GM21723 (cell line): ENCODE data around the gene CTNNB1.

Experiments used
- ATAC-seq: cut with Tn5 transposase; IDR thresholded peaks from one replicate; pipeline ENCODE4 v1.9.1; 2021; ENCODE audit warnings: mild to moderate bottlenecking, moderate library complexity; ENCODE audit not compliant: unreplicated experiment

Gene CTNNB1

DNA sequence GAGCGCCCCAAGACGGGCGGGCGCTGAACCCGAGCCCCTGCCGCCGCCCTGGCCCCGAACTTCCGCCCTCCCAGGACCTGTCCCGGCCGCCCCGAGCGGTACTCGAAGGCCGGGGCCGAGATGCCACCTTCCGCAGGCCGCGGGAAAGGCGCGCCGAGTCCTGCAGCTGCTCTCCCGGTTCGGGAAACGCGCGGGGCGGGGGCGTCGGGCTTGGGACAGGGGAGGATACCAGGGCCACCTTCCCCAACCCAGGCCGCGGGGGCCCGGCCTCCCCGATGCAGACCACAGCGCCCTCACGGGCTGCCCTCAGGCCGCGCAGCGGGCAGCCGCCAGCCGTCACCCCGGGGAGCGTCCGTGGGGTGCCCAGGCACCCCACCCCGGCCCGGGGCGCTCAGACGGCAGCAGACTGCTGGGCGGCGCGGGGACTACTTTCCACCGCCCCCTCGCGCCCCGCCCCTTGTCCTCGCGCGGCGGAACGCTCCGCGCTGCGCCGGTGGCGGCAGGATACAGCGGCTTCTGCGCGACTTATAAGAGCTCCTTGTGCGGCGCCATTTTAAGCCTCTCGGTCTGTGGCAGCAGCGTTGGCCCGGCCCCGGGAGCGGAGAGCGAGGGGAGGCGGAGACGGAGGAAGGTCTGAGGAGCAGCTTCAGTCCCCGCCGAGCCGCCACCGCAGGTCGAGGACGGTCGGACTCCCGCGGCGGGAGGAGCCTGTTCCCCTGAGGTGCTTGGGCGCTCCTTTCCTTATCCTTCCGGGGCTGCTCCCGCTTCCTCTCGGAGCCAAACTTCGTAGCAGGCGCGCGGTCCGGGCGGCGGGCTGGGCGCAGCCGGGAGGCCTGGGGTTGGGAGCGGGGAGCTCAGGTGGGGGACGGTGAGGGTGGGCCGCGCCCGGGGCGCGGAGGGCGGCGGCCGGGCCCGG, at the start of gene CTNNB1:
Gene CTNNB1, plus strand, starts transcription at position 556 of the 916 bp plus-strand sequence. CDS start 24,564 bp downstream, outside the sequence.
- ATAC-seq, result peak; percentile 73

DNA sequence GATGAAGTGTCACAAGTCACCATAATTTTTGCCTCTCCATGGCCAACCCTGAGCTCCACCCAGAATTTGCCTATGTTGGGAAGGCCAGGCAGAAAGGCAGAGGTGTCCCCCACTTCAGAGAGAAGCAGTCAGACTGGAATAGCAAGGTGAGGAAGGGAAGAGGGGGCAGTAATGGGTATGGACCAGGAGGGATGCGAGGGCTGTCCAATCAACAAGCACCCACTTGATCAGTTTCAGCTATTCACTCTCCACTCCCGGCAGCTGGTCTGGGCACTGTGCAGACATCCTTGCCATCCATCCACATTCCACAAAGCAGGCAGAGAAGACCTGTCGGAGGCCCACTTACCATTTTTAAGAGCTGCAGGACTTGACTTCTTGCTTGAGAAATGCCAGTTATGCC, 43.5 kb upstream of the CTNNB1 start:
- ATAC-seq, result no peak

DNA sequence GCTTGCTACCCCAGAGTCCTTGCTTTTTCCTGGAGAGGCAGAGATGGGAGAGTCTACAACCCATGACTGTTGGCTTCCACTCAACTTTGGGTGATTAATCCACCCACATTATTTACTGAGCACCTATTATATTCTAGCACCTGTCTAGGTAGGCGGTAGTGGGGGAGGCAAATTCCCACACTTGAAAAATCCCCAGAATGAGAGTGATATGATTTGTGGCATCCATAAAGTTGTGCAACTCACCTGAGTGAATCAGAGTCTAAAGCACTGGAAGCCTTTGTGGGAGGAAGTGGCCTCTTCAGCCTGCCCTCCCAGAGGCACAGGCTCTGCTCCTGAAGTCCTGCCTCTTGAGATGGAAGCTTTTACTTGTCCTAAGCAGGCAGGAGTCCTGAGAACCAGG, 40.4 kb upstream of the CTNNB1 start:
- ATAC-seq, result no peak

DNA sequence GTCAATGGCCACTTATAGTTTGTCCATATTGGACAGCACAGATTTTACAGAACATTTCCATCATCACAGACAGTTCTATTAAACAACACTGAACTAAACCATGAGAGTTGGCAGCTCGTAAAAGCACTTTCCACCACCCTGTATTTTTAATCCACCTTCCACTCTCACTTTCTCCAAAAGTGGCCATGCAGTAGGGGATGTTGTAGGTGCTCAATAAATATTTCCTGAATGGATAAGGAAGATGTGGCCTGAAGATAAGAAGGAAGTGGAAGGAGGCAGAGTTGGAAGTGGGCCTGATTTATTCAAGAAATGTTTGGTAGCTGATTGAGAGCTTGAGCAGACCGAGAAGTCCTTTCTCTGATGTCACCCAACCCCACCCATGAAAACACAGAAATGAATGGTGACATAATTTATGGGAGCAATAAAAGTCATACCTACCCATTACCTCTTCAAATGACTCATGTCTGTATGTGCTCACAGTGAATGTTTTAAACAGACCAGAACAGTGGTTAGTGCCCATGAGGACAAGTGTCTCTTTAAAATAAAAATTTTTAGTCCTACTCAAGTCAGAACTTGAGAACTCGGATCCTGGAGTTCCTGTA, 39.6 kb upstream of the CTNNB1 start:
- ATAC-seq, result no peak

DNA sequence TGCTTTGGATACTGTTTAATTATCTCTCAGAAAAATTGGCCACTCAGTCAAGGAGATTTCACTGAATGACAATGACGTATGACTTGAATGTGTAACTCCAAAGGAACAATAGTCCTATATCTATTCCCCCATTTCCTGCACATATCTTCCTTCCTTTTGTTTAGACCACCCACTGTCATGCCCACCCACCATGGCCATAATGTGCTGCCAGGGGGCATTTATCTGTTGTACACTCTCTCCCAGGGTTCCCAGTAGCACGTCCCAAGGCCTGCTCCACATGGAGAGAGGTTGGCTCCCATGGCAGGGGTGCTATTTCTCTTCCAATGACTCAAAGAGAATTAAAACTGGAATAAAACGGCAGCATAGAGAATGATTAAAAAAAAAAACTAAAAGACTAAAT, 36.8 kb upstream of the CTNNB1 start:
- no peak for ATAC-seq

DNA sequence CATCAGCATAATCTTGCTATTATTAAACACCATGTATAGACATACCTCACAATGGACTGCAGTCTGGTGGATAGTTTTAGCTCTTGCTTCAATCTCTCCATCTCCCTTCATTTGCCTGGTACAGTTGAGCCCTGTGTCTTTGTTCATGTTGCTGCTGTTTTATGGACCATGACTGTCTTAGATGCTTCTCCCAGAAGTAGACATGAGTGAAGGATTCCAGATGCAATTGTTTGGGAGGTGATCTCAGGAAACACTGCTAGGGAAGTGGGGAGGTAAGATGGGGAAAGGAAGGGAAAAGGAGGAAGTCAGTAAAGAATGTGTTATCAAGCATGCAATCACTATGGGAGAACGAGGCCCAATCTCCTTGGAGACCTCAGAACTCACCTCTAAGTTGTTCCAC, 36.3 kb upstream of the CTNNB1 start:
- ATAC-seq, result no peak

DNA sequence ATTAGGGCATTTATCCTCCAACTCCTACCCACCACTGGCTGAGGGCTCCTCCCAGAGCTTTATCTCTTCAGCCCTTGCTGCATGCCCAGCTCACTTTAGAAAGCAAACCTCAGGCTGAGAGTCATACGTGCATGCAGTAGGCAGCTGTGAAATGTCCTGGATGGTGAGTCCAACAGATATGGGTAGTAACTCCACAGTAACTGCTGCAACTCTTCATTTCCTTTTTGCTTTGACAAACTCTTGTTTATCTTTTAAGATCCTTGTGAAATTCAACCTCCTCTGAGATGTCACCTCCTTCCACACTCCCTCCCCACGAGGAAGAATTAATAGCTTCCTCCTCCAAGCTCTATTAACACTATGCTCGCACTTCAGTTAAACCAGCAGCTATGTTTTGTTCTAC, 35.9 kb upstream of the CTNNB1 start:
- no peak for ATAC-seq

DNA sequence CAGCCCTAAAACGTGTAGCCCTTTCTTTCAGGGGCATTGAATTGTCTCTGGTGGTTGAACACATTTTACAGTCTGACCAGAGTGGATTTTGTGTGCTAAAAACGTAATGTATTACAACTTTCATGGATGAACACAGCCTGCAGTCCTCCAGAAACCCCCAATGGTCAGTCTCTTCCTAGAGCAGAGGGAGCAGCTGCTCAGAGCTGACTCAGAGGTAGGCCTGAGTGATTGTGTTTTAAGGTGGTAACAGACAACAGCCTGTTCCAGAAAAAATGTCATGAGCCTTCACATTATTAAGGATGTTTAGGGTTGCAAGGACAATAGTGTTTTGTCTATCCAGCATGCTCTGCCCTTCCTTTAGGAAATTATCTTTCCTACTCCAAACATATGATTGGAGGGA, 34.5 kb upstream of the CTNNB1 start:
- no peak for ATAC-seq

DNA sequence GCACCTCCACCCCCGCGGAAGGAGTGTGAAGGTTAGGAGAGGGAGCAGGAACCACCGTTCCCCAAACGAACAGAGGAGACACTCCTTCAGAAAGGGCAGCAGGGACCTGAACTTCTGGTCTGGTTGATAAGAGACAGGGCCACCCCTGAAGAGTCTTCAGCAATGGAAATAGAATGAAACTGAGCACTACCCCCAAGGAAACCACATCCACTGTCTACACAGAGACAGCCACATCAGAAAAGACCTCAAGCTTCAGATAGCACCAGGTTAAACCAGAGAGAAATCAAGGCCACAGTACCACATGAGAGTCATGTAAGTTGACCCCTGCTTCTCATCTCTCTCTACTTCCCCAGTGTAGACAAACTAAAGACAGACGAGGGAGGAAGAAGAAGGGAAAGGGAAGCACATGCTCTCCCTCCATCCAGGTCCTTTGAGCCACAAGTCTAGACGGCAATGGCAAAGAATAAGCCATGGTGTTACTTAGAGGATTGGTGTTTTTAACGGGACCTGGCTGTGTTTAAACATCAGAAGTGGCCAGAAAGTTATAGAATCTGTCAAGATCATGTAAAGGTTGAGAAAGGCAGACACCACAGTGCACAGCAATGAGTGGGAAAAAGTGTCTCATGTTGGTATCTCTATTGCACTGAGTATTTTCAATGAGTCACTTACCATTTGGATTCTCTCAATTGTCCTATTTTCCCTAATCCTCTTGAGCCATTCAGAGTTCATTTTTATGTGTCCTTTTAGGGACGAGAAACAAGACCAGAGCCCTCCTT, 31.4 kb upstream of the CTNNB1 start:
- ATAC-seq, result no peak

DNA sequence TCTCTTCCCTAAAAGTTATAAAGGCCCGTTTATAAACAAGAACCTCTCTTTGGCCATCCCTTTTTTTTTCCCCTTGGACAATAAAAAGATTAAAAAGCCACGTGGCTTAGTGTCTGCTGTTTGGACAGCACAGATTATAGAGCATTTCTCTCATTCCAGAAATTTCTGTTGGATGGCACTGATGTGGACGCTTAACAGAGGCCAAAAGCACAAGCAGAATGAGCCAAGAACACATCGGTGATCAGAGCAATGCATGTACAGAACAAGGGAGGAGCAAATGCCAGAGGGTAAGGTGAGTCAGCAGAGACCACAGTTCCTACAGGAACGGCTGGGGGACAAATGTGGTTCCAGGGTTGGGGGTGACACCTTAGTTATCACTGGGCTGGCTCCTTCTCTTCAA, 30.3 kb upstream of the CTNNB1 start:
- no peak for ATAC-seq

DNA sequence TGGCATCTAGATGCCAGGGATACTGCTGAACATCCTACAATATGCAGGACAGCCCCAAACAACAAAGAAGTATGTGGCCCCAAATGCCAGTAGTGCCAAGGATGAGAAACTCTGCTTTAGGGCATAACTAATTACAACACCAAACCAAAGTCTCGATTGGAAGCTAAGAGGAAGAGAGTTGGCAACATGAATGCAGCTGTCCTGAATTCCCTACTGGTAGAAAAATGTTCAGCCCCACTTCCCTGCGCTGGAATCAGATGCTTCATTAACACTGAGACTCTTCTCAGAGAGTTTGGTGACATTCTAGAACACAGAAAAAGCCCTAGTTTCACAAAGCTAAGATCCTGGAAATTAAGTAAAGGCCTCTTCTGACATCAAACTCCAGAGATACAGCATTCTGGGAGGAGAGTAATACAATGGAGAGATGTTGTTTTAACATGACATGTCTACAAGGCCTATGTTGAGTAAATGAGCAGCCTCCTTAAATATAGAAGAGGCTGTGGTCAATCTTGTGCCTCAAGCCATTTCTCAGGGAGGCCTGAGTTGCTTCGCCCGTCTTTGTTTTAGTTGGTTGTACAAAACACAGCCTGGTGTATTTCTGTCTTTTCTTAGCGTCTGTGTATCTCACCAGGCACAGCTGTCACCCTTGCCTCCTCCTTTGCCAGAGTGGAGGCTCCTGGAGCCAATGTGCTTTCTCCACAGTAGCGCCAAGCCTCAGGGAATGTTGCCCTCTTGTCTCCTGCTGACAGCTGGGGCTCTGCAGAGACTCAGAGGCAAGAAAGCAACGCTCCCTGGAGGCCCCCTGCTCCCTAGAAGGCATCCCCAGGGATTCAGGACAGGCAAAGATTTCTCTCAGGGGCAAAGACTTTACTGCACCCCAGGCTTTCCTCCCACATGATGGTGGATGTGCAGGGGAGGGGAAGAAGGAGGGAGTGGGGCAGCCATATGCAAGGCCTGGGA, 25.1 kb upstream of the CTNNB1 start:
- ATAC-seq, result no peak

DNA sequence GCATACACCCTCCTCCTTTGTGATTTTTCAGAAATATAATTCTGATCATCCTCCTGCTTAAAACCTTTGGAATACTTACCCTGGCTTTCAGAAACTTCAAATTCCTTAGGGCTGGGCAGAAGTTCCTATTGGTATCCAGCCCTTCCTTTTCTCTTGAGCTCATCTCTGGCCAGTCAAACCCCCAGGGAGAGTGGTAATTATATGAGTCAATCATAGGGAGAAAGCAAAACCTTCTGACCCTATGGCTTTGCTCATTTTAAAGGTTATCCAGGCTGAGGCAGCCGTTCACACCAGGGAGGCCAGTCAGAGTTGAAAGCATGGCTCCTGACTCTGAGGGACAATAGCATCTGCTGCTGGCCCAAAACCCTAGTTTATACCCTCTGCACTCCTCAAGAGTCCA, 23.9 kb upstream of the CTNNB1 start:
- no peak for ATAC-seq

DNA sequence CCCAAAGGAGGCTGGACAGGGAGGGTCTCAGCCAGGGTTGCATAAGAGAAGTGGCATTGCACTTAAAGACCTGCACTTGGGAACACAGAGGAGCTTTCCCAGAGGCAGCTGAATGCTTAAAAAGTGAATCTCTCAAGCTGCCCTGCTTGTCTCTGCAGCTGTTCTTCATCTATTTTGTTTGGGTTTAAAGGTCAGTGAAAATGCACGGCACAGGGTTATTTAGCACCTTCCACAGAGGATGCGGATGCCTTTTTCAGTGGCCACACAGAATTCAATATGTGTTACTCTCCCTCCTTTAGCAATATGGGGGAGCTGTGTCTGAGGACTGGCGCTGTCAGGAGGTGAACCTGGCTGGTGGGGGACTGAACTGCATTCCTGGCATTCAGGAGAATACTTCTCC, 22.7 kb upstream of the CTNNB1 start:
- ATAC-seq, result no peak

DNA sequence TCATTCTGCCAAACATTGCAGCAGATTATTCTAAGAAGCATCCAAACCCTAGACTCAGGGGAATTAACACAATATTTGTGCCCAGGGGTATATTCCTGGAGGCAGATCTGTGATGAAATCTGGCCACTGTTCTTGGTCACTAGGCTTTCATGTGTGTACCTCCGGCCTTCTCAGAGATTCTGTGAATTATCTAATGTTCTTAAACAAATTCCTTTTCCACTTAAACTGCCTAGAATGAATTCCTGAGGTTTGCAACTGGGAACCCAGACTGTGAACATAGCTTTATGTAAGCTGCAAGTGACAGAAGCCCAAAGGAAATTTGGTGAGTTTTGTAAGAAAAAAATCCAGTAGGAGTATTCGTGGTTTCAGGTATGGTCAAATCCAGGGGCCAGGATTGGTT, 20.7 kb upstream of the CTNNB1 start:
- no peak for ATAC-seq

DNA sequence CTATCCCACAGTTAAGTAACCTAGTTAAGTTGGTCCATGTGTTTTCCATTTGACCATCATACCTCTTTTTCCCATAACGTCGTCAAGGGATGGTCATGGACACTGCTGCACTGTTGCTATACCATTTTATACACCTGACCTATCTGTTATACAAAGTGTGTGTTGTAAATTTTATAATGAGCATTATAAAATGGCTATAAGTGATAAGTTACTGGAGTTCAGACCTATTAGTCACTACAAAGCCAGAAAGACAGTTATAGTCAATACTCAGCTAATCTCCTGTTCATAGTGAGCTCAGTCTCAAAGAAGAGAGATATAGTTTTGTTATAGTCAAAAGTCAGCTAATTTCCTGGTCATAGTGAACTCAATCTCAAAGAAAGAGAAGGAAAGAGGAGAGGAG, 18.9 kb upstream of the CTNNB1 start:
- ATAC-seq, result no peak

DNA sequence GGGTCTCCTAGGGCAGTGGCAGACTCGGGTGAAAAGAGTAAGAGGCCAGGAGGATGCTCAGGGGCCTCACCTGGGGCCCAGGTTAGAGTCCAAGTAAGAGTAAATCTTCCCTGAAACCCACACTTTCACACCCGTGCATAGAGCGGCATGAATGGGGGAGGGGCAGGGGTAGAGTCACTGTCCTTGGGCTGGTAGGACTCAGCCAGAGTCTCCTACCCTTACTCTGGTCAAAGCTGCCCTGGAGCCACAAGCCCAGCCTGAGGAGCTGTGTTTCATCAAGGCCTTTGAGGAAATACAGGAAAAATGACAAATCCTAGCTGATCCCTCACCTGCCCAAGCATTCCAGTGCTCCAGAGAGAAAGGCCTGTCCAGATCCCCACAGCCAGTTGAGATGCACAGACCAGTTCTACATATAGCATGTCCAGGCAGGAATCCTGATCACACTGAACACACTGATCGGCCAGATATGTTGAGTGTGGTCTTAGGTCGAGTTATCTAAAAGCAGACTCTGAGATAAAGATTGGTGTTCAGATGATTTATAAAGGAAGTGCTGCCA, 16.7 kb upstream of the CTNNB1 start:
- no peak for ATAC-seq

DNA sequence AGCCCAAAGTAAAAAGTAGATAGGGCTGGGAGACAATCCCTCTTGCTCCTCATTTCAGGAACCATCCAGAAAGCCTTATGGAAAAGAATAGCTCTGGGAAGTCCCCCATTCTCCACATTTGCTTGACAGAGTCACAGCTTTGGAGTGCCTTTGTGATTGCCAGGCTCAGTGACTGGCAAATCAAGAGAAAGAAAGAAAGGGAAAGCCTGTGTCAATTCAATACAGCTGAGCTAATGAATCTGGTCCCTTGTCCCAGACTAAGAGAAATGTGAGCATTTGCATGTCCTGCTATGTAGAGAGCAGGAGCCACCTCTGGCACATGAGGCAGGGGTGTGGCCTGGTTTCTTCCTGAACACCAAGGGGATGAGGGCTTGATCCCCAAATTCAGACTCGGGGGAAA, 14.9 kb upstream of the CTNNB1 start:
- no peak for ATAC-seq

DNA sequence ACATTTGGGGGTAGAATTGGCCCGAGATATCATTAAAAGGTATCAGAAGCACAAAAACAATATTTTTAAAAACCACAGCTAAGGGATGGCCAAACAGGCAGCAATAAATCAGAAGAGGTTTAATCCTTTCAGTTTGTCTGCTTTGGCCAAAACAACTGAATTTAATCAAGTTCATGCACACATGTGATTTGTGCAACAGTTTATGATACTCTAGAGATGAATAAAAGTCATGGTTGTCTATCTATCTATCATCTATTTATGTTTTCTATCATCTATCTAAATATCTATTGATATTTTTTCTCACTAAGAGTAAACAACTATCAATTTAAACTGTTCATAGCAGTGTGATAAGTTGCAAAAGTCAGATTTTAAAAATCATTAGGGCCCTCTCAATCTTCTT, 13.0 kb upstream of the CTNNB1 start:
- no peak for ATAC-seq

DNA sequence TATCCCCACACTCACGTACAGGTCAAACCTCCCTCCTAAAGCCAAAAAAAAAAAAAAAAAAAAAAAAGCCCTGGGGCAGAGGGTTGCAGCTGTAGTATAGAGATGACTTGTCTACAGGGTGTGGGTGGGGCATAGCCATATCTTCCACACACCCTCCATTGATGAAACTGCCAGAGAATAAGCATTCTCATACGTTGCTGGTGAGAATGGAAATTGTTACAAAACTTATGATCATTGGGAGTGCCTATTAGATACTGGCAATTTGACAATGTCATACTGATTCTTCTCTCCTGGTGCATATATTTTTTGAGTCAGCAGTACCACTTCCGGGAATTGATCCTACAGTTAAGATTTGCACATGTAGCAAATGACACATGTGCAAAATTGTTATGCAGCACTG, 11.0 kb upstream of the CTNNB1 start:
- no peak for ATAC-seq
